GM18498 (cell line): ENCODE results near the gene OR2Y1.
A peak's percentile ranks its signal among the peaks of the same experiment; 100 is the strongest.
"Not testable (repeated sequence)": the region's sequence is repeated elsewhere in the genome, so short reads cannot be mapped to it uniquely, and the experiment has no call there.

Experiments
- ATAC-seq: cut with Tn5 transposase; IDR thresholded peaks from one replicate; pipeline ENCODE4 v1.9.1; 2021; ENCODE audit warnings: mild to moderate bottlenecking, moderate library complexity; ENCODE audit not compliant: unreplicated experiment

OR2Y1 gene, protein sequence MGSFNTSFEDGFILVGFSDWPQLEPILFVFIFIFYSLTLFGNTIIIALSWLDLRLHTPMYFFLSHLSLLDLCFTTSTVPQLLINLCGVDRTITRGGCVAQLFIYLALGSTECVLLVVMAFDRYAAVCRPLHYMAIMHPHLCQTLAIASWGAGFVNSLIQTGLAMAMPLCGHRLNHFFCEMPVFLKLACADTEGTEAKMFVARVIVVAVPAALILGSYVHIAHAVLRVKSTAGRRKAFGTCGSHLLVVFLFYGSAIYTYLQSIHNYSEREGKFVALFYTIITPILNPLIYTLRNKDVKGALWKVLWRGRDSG

GRCh38 chr5:180739958-180740357 lies at the start of gene OR2Y1:
Gene OR2Y1 (minus strand): TSS chr5:180740058. CDS start chr5:180740058, 0 bp downstream.
- no peak for ATAC-seq

DNA sequence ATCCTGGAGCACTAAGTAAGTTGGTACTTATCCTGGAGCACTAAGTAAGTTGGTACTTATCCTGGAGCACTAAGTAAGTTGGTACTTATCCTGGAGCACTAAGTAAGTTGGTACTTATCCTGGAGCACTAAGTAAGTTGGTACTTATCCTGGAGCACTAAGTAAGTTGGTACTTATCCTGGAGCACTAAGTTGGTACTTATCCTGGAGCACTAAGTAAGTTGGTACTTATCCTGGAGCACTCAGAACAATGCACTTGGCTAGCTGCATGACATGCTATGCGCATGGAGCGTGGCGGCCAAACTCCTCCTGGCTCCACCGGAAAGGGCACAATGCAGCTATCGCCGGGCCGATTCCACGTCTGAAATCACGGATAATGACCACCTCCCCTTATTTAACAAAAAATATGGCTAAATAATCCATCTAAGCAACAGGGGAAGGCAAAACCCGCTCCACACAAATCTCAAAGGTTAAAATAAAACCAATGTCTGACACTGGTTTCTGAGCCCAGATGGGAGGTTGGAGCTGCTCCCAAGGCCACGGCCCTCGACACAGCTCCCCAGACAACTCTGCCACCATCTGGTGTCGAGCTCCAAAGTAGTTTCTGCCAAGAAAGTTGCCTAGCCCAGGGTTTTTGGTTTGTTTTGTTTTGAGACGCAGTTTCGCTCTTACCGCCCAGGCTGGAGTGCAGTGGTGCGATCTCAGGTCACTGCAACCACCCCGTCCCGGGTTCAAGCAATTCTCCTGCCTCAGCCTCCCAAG lies 49.0 kb upstream of the OR2Y1 start:
- ATAC-seq, result not testable (repeated sequence)

GRCh38 chr5:180787711-180788431 lies 48.0 kb upstream of the OR2Y1 start:
- no peak for ATAC-seq

GRCh38 chr5:180786531-180787398 lies 46.9 kb upstream of the OR2Y1 start:
- no peak for ATAC-seq

- ATAC-seq, result no peak
Measured at GRCh38 chr5:180785794-180786221, 46.0 kb upstream of the OR2Y1 start.

DNA sequence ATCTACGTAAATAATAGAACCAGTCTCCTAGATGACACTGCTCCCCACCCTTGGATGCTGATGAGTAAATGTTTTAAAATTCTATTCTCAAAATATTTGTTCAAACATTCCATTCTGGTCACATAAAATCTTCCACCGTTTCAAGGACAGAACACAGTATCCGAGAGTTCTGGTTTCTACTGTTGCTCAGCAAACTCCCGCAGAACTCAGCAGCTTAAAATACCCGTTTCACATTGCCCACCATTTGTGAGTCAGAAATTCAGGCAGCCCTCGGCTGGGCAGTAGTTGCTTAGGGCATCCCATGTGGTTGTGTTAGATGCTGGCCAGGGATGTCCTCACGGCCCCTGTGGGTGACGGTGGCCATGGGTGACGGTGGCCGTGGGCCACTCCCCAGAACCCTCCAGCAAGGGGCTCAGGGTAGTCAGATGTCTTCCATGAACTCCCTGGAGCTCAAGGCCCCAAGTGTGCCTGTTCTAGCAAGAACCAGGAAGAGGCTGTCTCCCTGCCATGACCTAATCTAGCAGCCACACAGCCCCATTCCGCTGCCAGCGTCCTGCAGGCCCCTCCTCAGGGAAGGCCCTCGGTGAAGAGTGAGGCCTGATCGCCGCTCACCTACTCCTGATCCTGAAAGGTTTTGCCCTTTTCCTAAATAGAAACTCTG lies 45.4 kb upstream of the OR2Y1 start:
- ATAC-seq, result no peak

- peak; percentile 76 for ATAC-seq
Measured at GRCh38 chr5:180784497-180785097, 44.7 kb upstream of the OR2Y1 start.

DNA sequence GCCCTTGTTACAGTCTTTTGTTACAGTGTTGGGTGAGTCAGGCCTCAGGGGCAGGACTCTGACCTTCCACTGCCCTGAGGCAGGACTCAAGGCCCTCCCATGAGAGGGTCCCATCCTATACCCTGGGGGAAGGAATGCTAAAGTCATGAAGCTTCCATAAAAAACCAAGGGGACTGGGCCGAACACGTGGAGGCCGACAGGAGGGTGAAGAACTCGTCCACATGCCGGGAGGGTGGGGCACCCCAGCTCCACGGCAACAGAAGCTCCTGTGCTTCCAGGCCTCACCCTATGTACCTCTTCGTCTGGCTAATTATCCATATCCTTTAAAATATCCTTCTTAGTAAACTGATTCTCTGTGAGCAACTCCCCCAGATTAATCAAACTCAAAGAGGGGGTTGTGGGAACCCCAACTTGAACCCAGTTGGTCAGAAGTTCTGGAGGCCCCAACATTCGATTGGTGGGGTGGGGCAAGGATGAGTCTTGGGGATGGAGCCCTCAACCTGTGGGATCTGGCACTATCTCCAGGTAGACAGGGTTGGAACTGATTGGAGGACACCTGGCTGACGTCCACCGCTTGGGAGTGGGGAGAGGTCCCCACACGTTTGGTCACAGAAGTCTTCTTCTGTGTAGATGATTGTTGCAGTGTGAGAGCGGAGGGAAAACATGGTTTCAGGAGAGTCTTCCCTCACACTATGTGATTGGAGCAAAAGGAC lies 43.6 kb upstream of the OR2Y1 start:
- no peak for ATAC-seq

DNA sequence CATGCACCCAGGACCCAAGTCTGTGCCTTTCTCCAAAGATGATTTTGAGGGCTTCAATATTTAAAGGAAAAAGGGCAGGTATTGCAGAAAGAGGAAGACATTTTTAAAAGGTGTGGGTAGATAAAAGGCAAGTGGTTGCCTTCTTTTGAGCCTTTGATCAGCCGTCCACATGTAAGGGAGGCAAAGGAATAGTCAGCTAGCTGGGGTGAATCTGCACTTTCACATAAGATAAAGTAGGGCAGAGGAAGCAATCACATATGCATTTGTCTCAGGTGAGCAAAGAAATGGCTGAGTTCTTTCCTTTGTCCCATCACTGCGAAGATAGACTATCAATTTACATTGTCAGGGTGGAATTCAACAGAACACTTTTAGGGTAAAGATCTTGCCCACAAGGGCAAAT lies 42.9 kb upstream of the OR2Y1 start:
- ATAC-seq, result no peak

GRCh38 chr5:180781900-180782326 lies 42.1 kb upstream of the OR2Y1 start:
- not testable (repeated sequence) for ATAC-seq

- ATAC-seq, result no peak
Measured at GRCh38 chr5:180779985-180780610, 40.2 kb upstream of the OR2Y1 start.

GRCh38 chr5:180777475-180777874 lies 37.6 kb upstream of the OR2Y1 start:
- ATAC-seq, result no peak

GRCh38 chr5:180776376-180776775 lies 36.5 kb upstream of the OR2Y1 start:
- ATAC-seq, result no peak

GRCh38 chr5:180775624-180776023 lies 35.8 kb upstream of the OR2Y1 start:
- ATAC-seq, result no peak

DNA sequence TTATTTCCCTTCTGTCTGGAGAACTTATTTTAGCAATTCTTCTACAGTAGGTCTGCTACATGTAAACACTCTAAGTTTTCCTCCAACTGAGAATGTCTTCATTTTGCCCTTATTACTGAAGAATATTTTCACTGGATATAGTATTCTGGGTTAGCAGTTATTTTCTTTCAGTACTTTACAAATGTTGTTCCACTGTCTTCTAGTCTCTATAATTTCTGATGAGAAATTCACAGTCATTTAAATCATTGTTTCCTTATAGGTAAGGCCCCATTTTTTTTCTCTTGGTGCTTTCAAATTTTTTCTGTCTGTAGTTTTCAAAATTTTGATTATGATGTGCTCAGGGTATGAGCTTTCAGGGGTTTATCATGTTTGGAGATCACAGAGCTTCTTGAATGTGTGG lies 32.0 kb upstream of the OR2Y1 start:
- no peak for ATAC-seq

- no peak for ATAC-seq
Measured at GRCh38 chr5:180769821-180770220, 30.0 kb upstream of the OR2Y1 start.

- no peak for ATAC-seq
Measured at GRCh38 chr5:180755601-180756000, 15.7 kb upstream of the OR2Y1 start.

DNA sequence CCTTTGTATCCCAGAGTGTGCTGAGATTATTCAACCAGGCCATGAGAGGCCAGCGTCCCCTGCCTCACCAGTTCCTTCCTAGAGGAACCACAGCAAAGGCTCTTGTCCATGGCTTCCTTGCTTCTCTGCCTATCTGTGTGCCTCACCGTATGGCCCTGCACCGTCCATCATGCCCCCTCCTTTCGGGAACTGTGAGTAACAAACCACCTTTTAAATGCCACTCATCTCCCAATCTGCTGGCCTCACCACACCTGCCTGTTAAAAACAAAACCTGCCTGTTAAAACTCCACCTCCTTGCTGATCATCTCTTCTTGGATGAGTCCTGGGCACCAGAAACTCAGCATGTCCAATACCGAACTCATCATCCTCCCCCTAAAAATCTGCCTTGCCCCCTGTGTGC lies 4.4 kb upstream of the OR2Y1 start:
- ATAC-seq, result no peak

DNA sequence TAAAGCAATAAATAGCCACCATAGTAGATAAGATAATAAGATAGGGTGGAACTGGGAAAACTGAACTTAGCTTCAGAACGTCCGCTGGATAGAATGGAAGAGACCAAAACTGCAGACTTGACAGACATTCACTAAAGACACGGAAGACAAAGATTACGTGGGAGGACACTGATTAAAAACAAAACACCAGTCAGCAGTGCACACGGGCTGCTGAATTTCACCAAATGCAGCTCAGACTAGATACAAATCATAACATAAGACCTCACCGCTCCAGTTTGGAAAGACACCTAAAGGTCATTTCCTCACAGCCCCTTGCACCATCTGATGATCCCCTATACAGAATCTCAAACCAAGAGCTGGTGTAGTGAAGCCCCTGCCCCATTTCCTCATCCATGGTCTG lies 2.9 kb upstream of the OR2Y1 start:
- no peak for ATAC-seq
